ENCODE measurements around the gene SLC6A11. TPM values are rescaled to one million over a fixed set of nuclear protein-coding genes. Genes with fewer than 3 reads are reported as not detected.

SLC6A11 gene
- total RNA-seq, 1 experiment from 2014 or later, result 0.05 TPM

- peaks cover 6% of the 10 kb centered on the region; the same call in 1 of the 2 replicates for H3K4me1 ChIP-seq (replicated peaks)
- H3K27me3 ChIP-seq (replicated peaks), result peaks cover 8% of the 10 kb centered on the region; the same call in 1 of the 2 replicates
- no peaks in the 10 kb centered on the region for H3K36me3 ChIP-seq
- H3K9me3 ChIP-seq (replicated peaks), result no peaks in the 10 kb centered on the region
- no peak for DNase-seq (ENCODE audit: low read depth in 1 of 2, low spot score in 2 of 2)
- H3K4me3 ChIP-seq, result no peak overlapping the region
- no peak overlapping the region for H3K27ac ChIP-seq
Observed at GRCh38 chr3:10973046-10973595, 157.1 kb downstream of the SLC6A11 start.

- Histone ChIP-seq H3K27ac (no peak overlapping the region), H3K4me3 (no peak overlapping the region)
Observed at GRCh38 chr3:10974131-10974530, 158.1 kb downstream of the SLC6A11 start.

GRCh38 chr3:10974746-10975375 lies 158.8 kb downstream of the SLC6A11 start:
- Histone ChIP-seq H3K9me3 (replicated peaks) (no peaks in the 10 kb centered on the region), H3K4me1 (replicated peaks) (peaks cover 7% of the 10 kb centered on the region; the same call in 1 of the 2 replicates), H3K36me3 (no peaks in the 10 kb centered on the region), H3K27me3 (replicated peaks) (peaks cover 4% of the 10 kb centered on the region; the same call in 1 of the 2 replicates), H3K27ac (no peak overlapping the region), H3K4me3 (no peak overlapping the region)
- no peak for DNase-seq (ENCODE audit: low read depth in 1 of 2, low spot score in 2 of 2)

More at GRCh38 chr3:10974131-10974530, 158.1 kb downstream of the SLC6A11 start:
- Histone ChIP-seq H3K9me3 (replicated peaks) (no peaks in the 10 kb centered on the region), H3K36me3 (no peaks in the 10 kb centered on the region), H3K4me1 (replicated peaks) (peaks cover 7% of the 10 kb centered on the region; the same call in 1 of the 2 replicates), H3K27me3 (replicated peaks) (peaks cover 4% of the 10 kb centered on the region; the same call in 1 of the 2 replicates)
- no peak for DNase-seq (ENCODE audit: low read depth in 1 of 2, low spot score in 2 of 2)

GRCh38 chr3:10975695-10976234 lies 159.7 kb downstream of the SLC6A11 start:
- peaks cover 7% of the 10 kb centered on the region; the same call in 1 of the 2 replicates for H3K4me1 ChIP-seq (replicated peaks)
- H3K27ac ChIP-seq, result no peak overlapping the region
- no peaks in the 10 kb centered on the region for H3K9me3 ChIP-seq (replicated peaks)
- no peak overlapping the region for H3K4me3 ChIP-seq
- H3K27me3 ChIP-seq (replicated peaks), result peaks cover 4% of the 10 kb centered on the region; the same call in 1 of the 2 replicates
- H3K36me3 ChIP-seq, result no peaks in the 10 kb centered on the region
- DNase-seq (ENCODE audit: low read depth in 1 of 2, low spot score in 2 of 2), result no peak

- H3K27me3 ChIP-seq (replicated peaks), result peaks cover 10% of the 10 kb centered on the region
- H3K36me3 ChIP-seq, result no peaks in the 10 kb centered on the region
- H3K9me3 ChIP-seq (replicated peaks), result no peaks in the 10 kb centered on the region
- H3K4me3 ChIP-seq, result no peak overlapping the region
- H3K4me1 ChIP-seq (replicated peaks), result peaks cover 7% of the 10 kb centered on the region; the same call in 1 of the 2 replicates
- no peak for DNase-seq (ENCODE audit: low read depth in 1 of 2, low spot score in 2 of 2)
- no peak overlapping the region for H3K27ac ChIP-seq
Observed at GRCh38 chr3:10976770-10977169, 160.7 kb downstream of the SLC6A11 start.

- Histone ChIP-seq H3K36me3 (no peaks in the 10 kb centered on the region), H3K27me3 (replicated peaks) (peaks cover 14% of the 10 kb centered on the region; the same call in 1 of the 2 replicates), H3K4me3 (no peak overlapping the region), H3K9me3 (replicated peaks) (no peaks in the 10 kb centered on the region), H3K27ac (no peak overlapping the region), H3K4me1 (replicated peaks) (peaks cover 11% of the 10 kb centered on the region)
- peak in 1 of 2 experiments; percentile 4 for DNase-seq (ENCODE audit: low read depth in 1 of 2, low spot score in 2 of 2)
Observed at GRCh38 chr3:10977892-10978510, 162.0 kb downstream of the SLC6A11 start.

- Histone ChIP-seq H3K36me3 (no peaks in the 10 kb centered on the region), H3K27ac (no peak overlapping the region), H3K27me3 (replicated peaks) (peaks cover 14% of the 10 kb centered on the region; the same call in 1 of the 2 replicates), H3K4me1 (replicated peaks) (peaks cover 14% of the 10 kb centered on the region), H3K9me3 (replicated peaks) (no peaks in the 10 kb centered on the region), H3K4me3 (no peak overlapping the region)
- no peak for DNase-seq (ENCODE audit: low read depth in 1 of 2, low spot score in 2 of 2)
Observed at GRCh38 chr3:10978956-10979355, 162.9 kb downstream of the SLC6A11 start.

- H3K4me1 ChIP-seq (replicated peaks), result peaks cover 14% of the 10 kb centered on the region
- no peaks in the 10 kb centered on the region for H3K9me3 ChIP-seq (replicated peaks)
- DNase-seq (ENCODE audit: low read depth in 1 of 2, low spot score in 2 of 2), result no peak
- peaks cover 14% of the 10 kb centered on the region; the same call in 1 of the 2 replicates for H3K27me3 ChIP-seq (replicated peaks)
- no peaks in the 10 kb centered on the region for H3K36me3 ChIP-seq
- H3K27ac ChIP-seq, result no peak overlapping the region
- no peak overlapping the region for H3K4me3 ChIP-seq
Observed at GRCh38 chr3:10980312-10980711, 164.3 kb downstream of the SLC6A11 start.

GRCh38 chr3:10981031-10981430 lies 165.0 kb downstream of the SLC6A11 start:
- Histone ChIP-seq H3K4me1 (replicated peaks) (peaks cover 14% of the 10 kb centered on the region), H3K36me3 (no peaks in the 10 kb centered on the region), H3K27ac (no peak overlapping the region), H3K4me3 (no peak overlapping the region), H3K27me3 (replicated peaks) (peaks cover 14% of the 10 kb centered on the region; the same call in 1 of the 2 replicates), H3K9me3 (replicated peaks) (no peaks in the 10 kb centered on the region)
- DNase-seq (ENCODE audit: low read depth in 1 of 2, low spot score in 2 of 2), result no peak

GRCh38 chr3:10981961-10982360 lies 165.9 kb downstream of the SLC6A11 start:
- Histone ChIP-seq H3K27ac (no peak overlapping the region), H3K27me3 (replicated peaks) (peaks cover 14% of the 10 kb centered on the region; the same call in 1 of the 2 replicates), H3K4me1 (replicated peaks) (peaks cover 14% of the 10 kb centered on the region), H3K4me3 (no peak overlapping the region), H3K36me3 (no peaks in the 10 kb centered on the region), H3K9me3 (replicated peaks) (no peaks in the 10 kb centered on the region)
- DNase-seq (ENCODE audit: low read depth in 1 of 2, low spot score in 2 of 2), result no peak

- Histone ChIP-seq H3K27me3 (replicated peaks) (peaks cover 12% of the 10 kb centered on the region; the same call in 1 of the 2 replicates), H3K27ac (no peak overlapping the region), H3K9me3 (replicated peaks) (no peaks in the 10 kb centered on the region)
Observed at GRCh38 chr3:10982782-10983181, 166.8 kb downstream of the SLC6A11 start.

GRCh38 chr3:10983219-10983916 lies 167.3 kb downstream of the SLC6A11 start:
- Histone ChIP-seq H3K36me3 (no peaks in the 10 kb centered on the region), H3K9me3 (replicated peaks) (no peaks in the 10 kb centered on the region), H3K4me1 (replicated peaks) (peaks cover 7% of the 10 kb centered on the region), H3K4me3 (no peak overlapping the region), H3K27ac (no peak overlapping the region), H3K27me3 (replicated peaks) (peaks cover 14% of the 10 kb centered on the region; the same call in 1 of the 2 replicates)
- DNase-seq (ENCODE audit: low read depth in 1 of 2, low spot score in 2 of 2), result peak in 1 of 2 experiments; percentile 52

More at GRCh38 chr3:10982782-10983181, 166.8 kb downstream of the SLC6A11 start:
- no peak overlapping the region for H3K4me3 ChIP-seq
- no peak for DNase-seq (ENCODE audit: low read depth in 1 of 2, low spot score in 2 of 2)
- peaks cover 12% of the 10 kb centered on the region for H3K4me1 ChIP-seq (replicated peaks)
- no peaks in the 10 kb centered on the region for H3K36me3 ChIP-seq

- Histone ChIP-seq H3K4me1 (replicated peaks) (peaks cover 7% of the 10 kb centered on the region), H3K27me3 (replicated peaks) (peaks cover 22% of the 10 kb centered on the region), H3K9me3 (replicated peaks) (no peaks in the 10 kb centered on the region), H3K27ac (no peak overlapping the region), H3K36me3 (no peaks in the 10 kb centered on the region), H3K4me3 (no peak overlapping the region)
- DNase-seq (ENCODE audit: low read depth in 1 of 2, low spot score in 2 of 2), result no peak
Observed at GRCh38 chr3:10984371-10984896, 168.4 kb downstream of the SLC6A11 start.
